Liver (tissue), 9 donors: ENCODE results near the gene TMEM190. TPM values are rescaled to one million over a fixed set of nuclear protein-coding genes. Genes with fewer than 3 reads are reported as not detected.
A peak's percentile ranks its signal among the peaks of the same experiment; 100 is the strongest.
"Not testable (repeated sequence)": the region's sequence is repeated elsewhere in the genome, so short reads cannot be mapped to it uniquely, and the experiment has no call there.

Source experiments
- DNase-seq: peaks from one replicate; pipeline ENCODE4 v3.0.0-alpha.2; 2017; ENCODE audit warnings: low spot score
- H3K27ac ChIP-seq, 2 donors: one replicate each; pipeline ENCODE4 v1.7.0; 2013; ENCODE audit warnings: inconsistent platforms in 2 of 2, low read length in 2 of 2, control low read depth in 1 of 2, low read depth in 1 of 2, mild to moderate bottlenecking in 1 of 2
- H3K27me3 ChIP-seq, 4 donors: one replicate each; pipeline versions ENCODE4 v1.6.1 to v1.7.0; 2013; ENCODE audit warnings: low read length in 3 of 4, inconsistent platforms in 1 of 4, mild to moderate bottlenecking in 1 of 4, moderate library complexity in 1 of 4; ENCODE audit not compliant: control insufficient read depth in 4 of 4, insufficient read depth in 4 of 4
- H3K36me3 ChIP-seq, 4 donors: one replicate each; pipeline versions ENCODE4 v1.6.1 to v1.7.0; 2013; ENCODE audit warnings: low read length in 3 of 4, mild to moderate bottlenecking in 3 of 4, low read depth in 1 of 4, moderate library complexity in 1 of 4; ENCODE audit not compliant: control insufficient read depth in 4 of 4, insufficient read depth in 3 of 4
- H3K4me1 ChIP-seq, 4 donors: one replicate each; pipeline versions ENCODE4 v1.6.1 to v1.7.0; 2013; ENCODE audit warnings: low read length in 3 of 4, mild to moderate bottlenecking in 3 of 4, moderate library complexity in 1 of 4; ENCODE audit not compliant: control insufficient read depth in 4 of 4, insufficient read depth in 4 of 4
- H3K4me3 ChIP-seq, 3 donors: one replicate each; pipeline versions ENCODE4 v1.6.1 to v1.7.0; 2013; ENCODE audit warnings: low read length in 3 of 3, control low read depth in 1 of 3, low read depth in 1 of 3, mild to moderate bottlenecking in 1 of 3
- H3K9ac ChIP-seq, 2 donors: one replicate each; pipeline ENCODE4 v1.7.0; 2013; ENCODE audit warnings: low read length in 2 of 2, mild to moderate bottlenecking in 2 of 2, moderate library complexity in 2 of 2, control low read depth in 1 of 2, low read depth in 1 of 2
- H3K9me3 ChIP-seq, 4 donors: one replicate each; pipeline versions ENCODE4 v1.6.1 to v1.7.0; 2013; ENCODE audit warnings: low read length in 3 of 4; ENCODE audit not compliant: control insufficient read depth in 4 of 4
- CTCF ChIP-seq: fragments of 150-350 bp; IDR thresholded peaks from 2 replicates; pipeline ENCODE4 v1.5.1; 2017; ENCODE audit warnings: improper control_type of control experiment, low read depth, low read length; ENCODE audit not compliant: missing input control
- EGR1 ChIP-seq, 2 donors: IDR thresholded peaks; 2 replicates each; pipeline ENCODE4 v1.6.1; 2016 to 2018; ENCODE audit warnings: antibody characterized with exemption in 2 of 2, low read depth in 2 of 2
- FOXA2 ChIP-seq: IDR thresholded peaks from 2 replicates; pipeline ENCODE4 v1.6.1; 2016; ENCODE audit warnings: antibody characterized with exemption
- HNF4G ChIP-seq: IDR thresholded peaks from 2 replicates; pipeline ENCODE4 v1.6.1; 2016; ENCODE audit warnings: antibody characterized with exemption
- MAX ChIP-seq: IDR thresholded peaks from 2 replicates; pipeline ENCODE4 v1.6.1; 2016; ENCODE audit warnings: antibody characterized with exemption
- NR2F2 ChIP-seq: IDR thresholded peaks from 2 replicates; pipeline ENCODE4 v1.6.1; 2016; ENCODE audit warnings: antibody characterized with exemption
- RAD21 ChIP-seq, 2 donors: IDR thresholded peaks; 2 replicates each; pipeline ENCODE4 v1.6.1; 2016; ENCODE audit warnings: antibody characterized with exemption in 2 of 2, mild to moderate bottlenecking in 2 of 2
- REST ChIP-seq: IDR thresholded peaks from 2 replicates; pipeline ENCODE4 v1.6.1; 2016; ENCODE audit warnings: antibody characterized with exemption, mild to moderate bottlenecking
- RXRA ChIP-seq, 2 donors: IDR thresholded peaks; 2 replicates each; pipeline ENCODE4 v1.6.1; 2017 to 2018; ENCODE audit warnings: antibody characterized with exemption in 2 of 2, mild to moderate bottlenecking in 1 of 2
- TAF1 ChIP-seq: conservative IDR thresholded peaks from 2 replicates; pipeline ENCODE4 v1.6.1; 2016; ENCODE audit warnings: antibody characterized with exemption, mild to moderate bottlenecking
- YY1 ChIP-seq: IDR thresholded peaks from 2 replicates; pipeline ENCODE4 v1.6.1; 2016; ENCODE audit warnings: antibody characterized with exemption, mild to moderate bottlenecking
- ZBTB33 ChIP-seq: IDR thresholded peaks from 2 replicates; pipeline ENCODE4 v1.6.1; 2016; ENCODE audit warnings: antibody characterized with exemption
- WGBS: extraction: QIAGEN DNeasy Blood & Tissue Kit; methylation state at CpG from one replicate; pipeline ENCODE4 v1.1.7; 2013; 5-methylcytosine and 5-hydroxymethylcytosine counted together
- polyA plus RNA-seq, 2 donors: library from polyadenylated mRNA; stranded (reverse) in 1 of 2; unstranded in 1 of 2; fragments of 200-250 nt in 1 of 2; fragments of >200 nt in 1 of 2; fragmentation: Nextera tagmentation in 1 of 2; extraction: Ambion mirVana in 1 of 2; gene quantifications; one replicate each; pipeline versions ENCODE4 v1.2.1 to v1.2.3, GENCODE V29; 2013 to 2015
- total RNA-seq, 2 donors: library from RNA; depleted of rRNA; stranded (reverse); fragments of >200 nt; gene quantifications; one replicate each; pipeline ENCODE4 v1.2.3, GENCODE V29; 2014
- donor health status: healthy.
- donor health status: healthy.
- donor health status: healthy.
- donor health status: healthy.
- donor health status: healthy.

TMEM190 gene
- total and polyA plus RNA-seq, 4 donors, result not detected

GRCh38 chr19:55406826-55407549, 30.4 kb downstream of the TMEM190 start (continued):
- TF ChIP-seq REST, result no peak

- H3K27me3 ChIP-seq, H3K9me3 ChIP-seq, H3K4me1 ChIP-seq, DNase-seq, H3K36me3 ChIP-seq: not testable (repeated sequence)
- TF ChIP-seq TAF1, result peak; percentile 85
- peak; percentile 70 for TF ChIP-seq REST
- peak within 1 kb of the TSS; percentile 91 to 96 for H3K27ac ChIP-seq
- peak within 1 kb of the TSS; percentile 43 to 68 for H3K9ac ChIP-seq
- H3K4me3 ChIP-seq, result peak within 1 kb of the TSS; percentile 67 to 78 (median 73)
- 1% methylated on average over 36 of the region's 36 CpGs for WGBS
Measured at GRCh38 chr19:55407550-55407799, 30.8 kb downstream of the TMEM190 start, which contains the start of gene UBE2S. TSS of gene UBE2S (minus strand) at chr19:55407788. CDS start at chr19:55407589, 199 bp downstream.

GRCh38 chr19:55407800-55408532, 31.3 kb downstream of the TMEM190 start:
- 2% methylated on average over 72 of the region's 72 CpGs for WGBS
- H3K36me3 ChIP-seq, result peaks cover 0 to 7% (median 3%) of the 10 kb centered on the region in 4 donors
- H3K27me3 ChIP-seq, result no peaks in the 10 kb centered on the region
- peak; percentile 94 for DNase-seq
- peaks cover 0 to 4% (median 2%) of the 10 kb centered on the region in 4 donors for H3K4me1 ChIP-seq
- H3K9me3 ChIP-seq, result no peaks in the 10 kb centered on the region
- H3K9ac ChIP-seq, result peak overlapping the region in 1 of 2 donors; percentile 47
- H3K4me3 ChIP-seq, result peak overlapping the region; percentile 49 to 78 (median 73)
- peak overlapping the region; percentile 91 to 96 for H3K27ac ChIP-seq
- peak; percentile 92 for TF ChIP-seq MAX
- peak; percentile 97 for TF ChIP-seq YY1
- no peak for TF ChIP-seq TAF1
- TF ChIP-seq FOXA2, result no peak
- no peak for TF ChIP-seq RAD21 (IDR thresholded peaks at IDR 0.05)
- TF ChIP-seq EGR1 (IDR thresholded peaks at IDR 0.05; ENCODE audit: low read depth in 2 of 2), result peak; percentile 18 to 42
- no peak for TF ChIP-seq CTCF
- TF ChIP-seq REST, result peak; percentile 5
- no peak for TF ChIP-seq HNF4G
- TF ChIP-seq NR2F2, result peak; percentile 61
- TF ChIP-seq ZBTB33, result peak; percentile 42
- peak in 1 of 2 donors; percentile 51 for TF ChIP-seq RXRA (IDR thresholded peaks at IDR 0.05)
